NCI-H1930 (cell line): ENCODE data around the gene ODAD4.
A peak's percentile ranks its signal among the peaks of the same experiment; 100 is the strongest.
"Not testable (repeated sequence)": the region's sequence is repeated elsewhere in the genome, so short reads cannot be mapped to it uniquely, and the experiment has no call there.

Source experiments
- DNase-seq, 2 experiments: peaks; one replicate each; lab custom pipeline; 2025; lab: John Stamatoyannopoulos, UW

ODAD4 gene

DNA sequence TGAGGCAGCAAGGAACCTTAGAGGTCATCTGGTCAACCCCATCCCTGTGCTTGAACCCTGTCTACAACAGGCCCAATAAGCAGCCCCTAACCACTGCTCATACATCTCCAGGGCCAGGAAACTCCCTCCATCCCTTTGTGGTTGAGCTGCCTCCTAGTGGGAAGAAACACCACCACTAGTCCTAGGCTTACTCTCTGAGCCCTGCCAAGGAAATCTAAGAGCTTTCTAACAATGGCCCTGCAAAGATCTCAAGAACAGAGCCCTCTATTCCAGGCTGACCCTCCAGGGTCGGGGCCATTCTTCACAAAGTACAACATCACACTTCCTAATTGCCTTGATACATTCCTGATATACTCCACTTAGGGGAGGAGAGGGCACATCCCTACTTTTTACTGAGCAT, 17.5 kb upstream of the ODAD4 start:
- DNase-seq, result no peak

DNA sequence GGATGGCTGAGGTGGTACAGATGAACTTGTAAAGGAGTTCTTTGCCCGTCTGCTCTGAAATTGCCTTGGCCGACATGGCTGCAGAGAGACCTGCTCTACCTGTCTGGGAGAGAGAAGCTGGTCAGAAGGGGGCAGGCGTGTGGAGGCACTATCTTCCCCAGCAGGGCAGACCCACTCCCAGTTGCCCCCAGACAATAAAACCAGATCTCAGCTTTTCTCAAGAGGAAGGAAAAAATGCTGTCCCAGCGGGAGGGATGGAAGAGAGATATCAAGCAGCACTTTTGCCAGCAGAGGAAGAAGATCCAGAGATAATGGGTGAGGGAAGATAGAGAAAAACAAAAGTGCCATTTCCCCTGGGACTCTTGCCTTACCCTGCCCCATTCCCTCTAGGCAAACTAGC, 16.6 kb upstream of the ODAD4 start:
- no peak for DNase-seq

DNA sequence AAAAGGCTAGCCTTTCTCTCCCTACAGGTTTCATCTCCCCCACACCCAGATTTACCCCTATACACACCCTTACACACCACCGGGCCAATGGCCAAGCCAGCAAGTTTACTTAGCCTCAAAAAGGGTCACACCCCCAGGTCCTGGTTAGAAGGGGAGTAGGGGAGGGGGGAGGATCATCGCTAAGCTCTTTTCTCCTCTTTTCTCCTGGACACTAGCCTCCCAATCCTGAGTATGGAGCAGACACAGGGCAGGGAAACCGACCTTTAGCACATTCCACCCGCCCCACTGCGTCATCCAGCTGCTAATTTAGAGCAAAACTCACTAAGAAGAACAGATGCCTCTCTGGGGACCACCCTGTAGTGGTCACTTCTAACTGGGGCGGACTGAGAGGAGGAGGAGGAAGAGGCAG, 16.1 kb upstream of the ODAD4 start:
- no peak for DNase-seq

DNA sequence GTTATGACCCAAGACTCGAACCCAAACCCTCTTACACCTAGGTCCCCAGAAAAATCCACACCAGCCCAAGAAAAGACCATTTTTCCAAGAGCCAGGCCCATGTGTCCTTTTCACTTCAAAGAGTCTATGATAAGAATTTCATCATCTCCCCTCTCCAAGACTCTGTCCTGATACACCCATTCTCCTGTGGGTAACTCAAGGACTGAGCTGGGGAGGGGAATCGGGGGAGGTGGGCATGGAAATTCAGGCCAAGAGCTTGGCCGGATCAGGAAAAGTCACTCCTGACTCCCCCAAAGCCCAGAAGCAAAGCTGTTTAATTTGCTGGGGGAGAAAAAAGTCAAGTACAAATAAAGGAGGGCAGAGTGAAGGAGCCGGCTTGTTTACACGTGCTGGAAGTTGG, 15.4 kb upstream of the ODAD4 start:
- no peak for DNase-seq

DNA sequence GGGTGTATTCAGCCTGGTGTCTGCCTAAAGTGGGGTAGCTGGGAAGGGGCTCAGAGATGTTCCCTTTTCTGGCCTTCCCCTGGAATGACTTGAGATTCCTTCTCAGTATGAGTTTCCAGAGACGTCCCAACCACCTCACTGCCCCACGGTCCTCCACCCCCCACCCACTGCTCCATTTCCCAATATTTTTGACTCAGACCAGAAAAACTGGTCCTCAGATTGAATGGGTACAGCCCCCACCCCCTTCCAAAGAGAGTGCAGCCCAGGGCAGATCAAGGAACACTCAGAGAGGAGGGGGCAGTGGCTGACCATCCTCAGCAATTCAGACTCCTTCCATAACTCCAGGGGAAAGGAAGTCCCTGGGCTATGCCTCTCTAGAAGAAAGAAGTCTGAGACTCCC, 14.9 kb upstream of the ODAD4 start:
- no peak for DNase-seq

DNA sequence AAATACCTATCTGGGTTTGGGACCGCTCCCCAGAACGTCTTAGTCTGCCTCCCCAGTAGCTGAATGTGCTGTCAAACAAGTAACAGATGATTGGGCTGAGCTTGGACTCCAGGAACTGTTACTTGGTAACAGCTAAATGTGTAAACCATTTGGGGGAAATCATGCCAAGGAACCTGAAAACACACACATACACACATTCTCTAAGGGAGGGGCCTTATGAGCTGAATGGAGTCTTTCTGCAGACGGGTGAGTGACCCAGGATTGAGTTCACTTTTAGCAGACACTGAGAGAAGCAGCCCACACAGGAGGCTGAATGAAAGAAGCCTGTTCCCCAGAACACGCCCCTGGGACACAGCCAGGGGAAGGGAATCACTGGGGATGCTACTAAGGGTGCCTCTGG, 13.2 kb upstream of the ODAD4 start:
- DNase-seq, result no peak

DNA sequence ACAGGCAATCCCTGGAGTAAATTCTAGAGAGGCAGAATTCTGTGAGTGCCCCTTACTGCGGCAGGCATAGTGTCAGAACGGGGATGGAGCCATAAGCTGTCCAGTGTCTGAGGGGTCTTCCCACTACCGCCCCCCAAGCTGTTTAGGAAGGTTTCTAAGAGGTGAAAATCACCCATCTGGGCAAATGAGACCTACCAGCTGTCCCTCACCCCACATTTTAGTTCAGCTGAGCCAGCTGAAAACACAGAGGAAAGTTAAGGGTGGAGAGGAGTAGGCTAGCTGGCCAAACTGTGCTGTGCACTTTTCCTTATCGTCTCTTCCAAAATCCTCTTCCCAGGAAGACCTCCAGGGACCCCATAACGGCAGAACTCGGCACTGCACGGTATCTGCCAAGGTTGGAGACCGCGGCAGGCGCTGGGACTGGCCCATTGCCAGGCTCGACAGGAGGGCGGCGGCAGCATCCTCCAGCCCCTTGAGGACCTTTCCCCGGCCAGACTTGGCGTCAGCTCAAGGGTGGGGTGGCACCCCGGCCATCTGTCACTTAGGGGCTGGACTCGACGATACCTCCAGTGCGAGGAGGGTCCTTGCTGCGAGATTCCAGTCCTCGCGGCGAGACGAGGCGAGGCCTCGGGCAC, 12.6 kb upstream of the ODAD4 start:
- DNase-seq, result no peak

DNA sequence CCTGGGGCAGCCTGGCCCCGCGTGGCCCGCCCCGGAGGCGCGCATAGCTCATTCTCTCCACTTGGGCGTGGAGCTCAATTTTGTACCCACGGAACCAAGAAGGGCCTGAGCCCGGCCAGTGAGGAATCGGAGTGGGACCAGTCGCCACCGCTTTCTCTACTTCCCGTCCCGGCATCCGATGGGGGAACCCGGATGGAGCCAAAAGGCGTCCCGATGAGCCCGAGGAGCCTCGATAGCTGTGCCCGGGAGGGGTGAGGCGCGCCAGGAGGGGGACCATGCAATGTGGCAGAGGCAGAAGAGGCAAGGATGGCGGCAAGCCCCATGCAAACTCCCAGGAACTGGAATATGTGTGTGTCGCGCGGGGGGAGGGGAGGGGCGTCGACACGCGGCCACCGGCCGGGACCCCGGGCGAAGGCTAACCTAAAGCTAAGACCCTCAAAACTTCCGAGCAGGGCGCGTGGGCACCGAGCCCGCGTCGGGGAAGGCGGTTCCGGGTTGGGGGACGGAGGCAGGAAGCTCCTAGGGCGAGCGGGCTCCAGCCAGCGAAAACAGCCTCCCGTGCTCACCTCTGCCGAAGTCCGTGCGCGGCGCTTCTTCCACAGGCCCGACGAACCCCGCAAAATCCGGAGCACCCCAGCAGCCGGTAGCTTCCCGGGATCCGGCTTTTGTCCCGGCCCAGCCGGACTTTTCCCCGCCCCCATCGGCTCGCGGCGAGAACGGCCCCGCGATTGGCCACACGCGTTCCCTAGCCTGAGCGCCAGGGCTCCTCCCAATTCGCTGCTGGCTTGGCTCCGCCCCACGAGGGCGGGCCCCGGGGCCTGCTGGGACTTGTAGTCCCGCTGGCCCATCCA, 11.9 kb upstream of the ODAD4 start, which contains the start of gene ACLY:
TSS of gene ACLY (minus strand) at position 638 of the 851 bp plus-strand sequence. CDS start 5,078 bp downstream, outside the sequence.
- DNase-seq, result peak; percentile 92 to 96

DNA sequence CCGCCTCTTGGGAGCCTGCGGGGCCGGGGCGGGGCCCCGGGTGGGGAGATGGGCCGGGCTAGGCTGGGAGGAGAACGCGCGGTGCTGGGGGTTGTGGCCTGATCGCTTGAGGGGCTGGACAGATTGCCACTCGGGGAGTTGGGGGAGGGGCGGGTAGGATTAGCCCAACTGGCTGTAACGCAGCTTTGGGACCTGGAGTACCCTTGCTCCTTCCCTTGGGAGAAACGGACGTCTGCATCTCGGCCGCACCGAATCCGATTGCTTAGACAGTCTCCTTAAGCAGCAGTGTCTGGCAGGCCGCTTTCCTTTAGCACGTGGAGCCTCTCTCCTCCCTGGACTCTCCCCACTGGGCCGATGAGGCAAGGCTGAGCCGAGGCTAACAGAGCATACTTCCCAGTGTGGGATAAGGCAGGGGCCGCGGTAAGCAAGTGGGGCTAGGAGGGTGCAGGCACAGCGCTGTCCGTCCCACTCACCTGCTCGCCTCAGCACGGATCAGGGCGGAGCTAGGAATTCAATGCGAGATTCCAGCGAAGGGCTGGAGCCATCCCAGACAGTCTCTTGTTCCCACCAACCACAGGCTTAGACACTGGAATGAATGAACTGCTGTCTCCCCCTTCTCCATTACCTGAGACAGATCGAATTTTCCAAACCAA, 11.1 kb upstream of the ODAD4 start:
- no peak for DNase-seq

DNA sequence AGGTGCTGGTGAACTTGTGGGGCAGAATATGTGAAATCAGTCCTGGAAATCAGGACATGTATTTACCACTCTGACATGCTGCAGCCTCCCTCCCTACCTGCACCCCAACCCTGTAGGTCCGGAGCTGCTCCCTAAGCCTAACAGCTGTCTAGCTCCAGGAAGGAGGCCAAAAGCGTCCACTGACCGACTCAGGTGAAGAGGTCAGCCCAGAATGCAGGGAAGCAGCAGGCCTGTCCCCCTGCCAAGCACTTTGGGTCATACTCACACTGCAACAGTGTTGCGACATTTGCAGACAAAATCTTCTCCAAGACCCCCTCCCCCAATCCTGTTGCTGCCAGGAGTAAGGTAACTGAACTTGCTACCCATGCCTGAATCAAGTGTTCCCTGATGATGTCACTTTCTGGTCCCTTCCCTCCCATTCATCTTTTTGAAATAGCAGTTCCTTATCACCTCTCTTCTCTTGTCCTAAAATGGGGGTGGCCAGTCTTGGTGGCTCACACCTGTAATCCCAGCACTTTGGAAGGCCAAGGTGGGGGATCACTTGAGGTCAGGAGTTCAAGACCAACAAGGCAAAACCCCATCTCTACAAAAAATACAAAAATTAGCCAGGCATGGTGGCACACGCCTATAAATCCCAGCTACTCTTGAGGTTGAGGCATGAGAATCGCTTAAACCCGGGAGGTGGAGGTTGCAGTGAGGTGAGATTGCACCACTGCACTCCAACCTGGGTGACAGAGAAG, 10.4 kb upstream of the ODAD4 start:
- no peak for DNase-seq

DNA sequence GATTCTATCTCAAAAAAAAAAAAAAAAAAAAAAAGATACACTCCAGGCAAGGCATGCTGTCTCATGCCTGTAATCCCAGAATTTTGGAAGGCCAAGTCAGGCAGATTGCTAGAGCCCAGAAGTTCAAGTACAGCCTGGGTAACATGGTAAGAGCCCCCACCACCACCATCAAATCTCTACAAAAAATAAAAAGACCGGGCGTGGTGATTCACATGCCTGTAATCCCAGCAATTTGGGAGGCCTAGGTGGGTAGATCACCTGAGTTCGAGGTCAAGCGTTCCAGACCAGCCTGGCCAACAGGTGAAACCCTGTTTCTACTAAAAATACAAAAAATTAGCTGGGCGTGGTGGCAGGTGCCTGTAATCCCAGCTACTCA, 9.8 kb upstream of the ODAD4 start:
- no peak for DNase-seq

DNA sequence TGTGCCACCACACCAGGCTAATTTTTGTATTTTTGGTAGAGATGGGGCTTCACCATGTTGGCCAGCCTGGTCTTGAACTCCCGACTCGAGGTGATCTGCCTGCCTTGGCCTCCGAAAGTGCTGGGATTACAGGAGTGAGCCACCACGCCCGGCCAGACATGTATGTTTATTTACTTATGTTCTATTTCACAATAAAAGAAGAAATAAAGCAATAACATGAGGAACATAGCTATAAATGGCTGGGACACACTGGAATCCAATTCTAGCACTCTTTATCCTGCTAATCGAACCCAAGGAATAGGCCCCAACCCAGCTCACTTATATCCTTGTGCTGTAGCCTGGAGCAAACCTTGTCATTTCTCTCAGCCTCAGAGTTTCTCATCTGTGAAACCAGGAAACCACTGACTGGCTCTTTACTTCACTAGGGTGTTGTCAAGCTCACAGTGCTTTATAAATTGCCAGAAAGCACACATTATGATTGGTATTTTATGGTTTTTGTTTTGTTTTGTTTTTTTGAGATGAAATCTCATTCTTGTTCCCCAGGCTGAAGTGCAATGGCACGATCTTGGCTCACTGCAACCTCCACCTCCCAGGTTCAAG, 4.3 kb upstream of the ODAD4 start:
- no peak for DNase-seq

DNA sequence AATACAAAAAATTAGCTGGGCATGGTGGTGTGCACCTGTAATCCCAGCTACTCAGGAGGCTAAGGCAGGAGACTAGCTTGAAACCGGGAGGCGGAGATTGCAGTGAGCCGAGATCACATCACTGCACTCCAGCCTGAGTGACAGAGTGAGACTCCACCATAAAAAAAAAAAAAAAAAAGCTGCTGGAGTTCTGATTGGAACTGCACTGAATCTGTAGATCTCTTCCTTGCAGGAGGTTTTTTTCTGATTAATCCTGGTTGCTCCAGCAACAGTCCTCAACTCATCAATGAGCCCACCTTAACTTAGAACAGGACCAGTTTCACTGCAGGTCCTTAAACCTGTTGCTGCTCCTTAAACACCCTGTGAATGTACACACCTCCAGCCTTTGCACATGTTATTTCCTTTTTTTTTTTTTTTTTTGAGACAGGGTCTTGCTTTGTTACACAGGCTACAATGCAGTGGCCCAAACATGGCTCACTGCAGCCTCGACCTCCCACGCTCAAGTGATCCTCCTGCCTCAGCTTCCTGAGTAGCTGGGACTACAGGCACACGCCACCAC, 1.6 kb upstream of the ODAD4 start:
- DNase-seq, result no peak

DNA sequence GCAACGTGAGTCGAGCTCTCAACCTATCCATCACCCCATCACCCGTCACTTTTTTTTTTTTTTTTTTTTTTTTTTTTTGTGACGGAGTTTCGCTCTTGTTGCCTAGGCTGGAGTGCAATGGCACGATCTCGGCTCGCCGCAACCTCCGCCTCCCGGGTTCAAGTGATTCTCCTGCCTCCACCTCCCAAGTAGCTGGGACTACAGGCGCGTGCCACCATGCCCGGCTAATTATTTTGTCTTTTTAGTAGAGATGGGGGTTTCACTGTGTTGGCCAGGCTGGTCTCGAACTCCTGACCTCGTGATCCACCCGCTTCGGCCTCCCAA, 378 bp downstream of the ODAD4 start:
- not testable (repeated sequence) for DNase-seq

DNA sequence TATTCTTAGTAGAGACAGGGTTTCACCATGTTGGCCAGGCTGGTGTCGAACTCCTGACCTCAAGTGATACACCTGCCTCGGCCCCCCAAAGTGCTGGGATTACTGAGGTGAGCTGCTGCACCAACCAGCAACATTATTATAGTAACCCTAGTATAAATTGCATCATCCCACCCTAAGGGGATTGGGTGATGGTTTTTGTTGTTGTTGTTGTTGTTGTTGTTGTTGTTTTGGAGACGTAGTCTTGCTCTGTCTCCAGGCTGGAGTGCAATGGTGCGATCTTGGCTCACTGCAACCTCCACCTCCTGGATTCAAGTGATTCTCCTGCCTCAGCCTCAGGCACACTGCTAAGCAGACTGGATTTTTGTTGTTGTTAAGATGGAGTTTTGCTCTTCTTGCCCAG, 1.3 kb downstream of the ODAD4 start:
- DNase-seq, result not testable (repeated sequence)

DNA sequence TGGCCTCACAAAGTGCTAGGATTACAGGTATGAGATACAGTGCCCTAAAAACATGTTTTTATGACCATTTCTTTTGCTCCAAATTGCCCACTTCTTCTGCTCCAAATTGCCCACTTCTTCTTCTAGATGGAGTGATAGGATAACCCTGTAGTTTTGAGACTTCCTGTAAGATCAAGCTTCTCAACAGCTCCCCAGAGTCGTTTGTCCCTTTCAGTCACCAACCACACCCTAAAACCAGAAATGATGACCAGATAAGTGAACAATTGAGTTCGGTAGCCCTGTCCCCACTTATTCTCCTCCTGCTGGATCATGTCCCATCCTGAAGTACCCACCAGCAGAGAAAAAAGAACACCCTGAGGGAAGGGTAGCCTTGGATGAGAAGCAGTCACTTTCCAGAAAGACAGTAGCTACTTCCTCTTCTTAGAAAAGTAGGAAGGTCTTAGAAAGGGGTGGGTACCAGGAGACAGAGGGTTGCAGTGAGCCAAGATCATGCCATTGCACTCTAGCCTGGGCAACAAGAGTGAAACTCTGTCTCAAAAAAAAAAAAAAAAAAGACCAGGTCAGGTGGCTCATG, 2.5 kb downstream of the ODAD4 start:
- DNase-seq, result no peak

DNA sequence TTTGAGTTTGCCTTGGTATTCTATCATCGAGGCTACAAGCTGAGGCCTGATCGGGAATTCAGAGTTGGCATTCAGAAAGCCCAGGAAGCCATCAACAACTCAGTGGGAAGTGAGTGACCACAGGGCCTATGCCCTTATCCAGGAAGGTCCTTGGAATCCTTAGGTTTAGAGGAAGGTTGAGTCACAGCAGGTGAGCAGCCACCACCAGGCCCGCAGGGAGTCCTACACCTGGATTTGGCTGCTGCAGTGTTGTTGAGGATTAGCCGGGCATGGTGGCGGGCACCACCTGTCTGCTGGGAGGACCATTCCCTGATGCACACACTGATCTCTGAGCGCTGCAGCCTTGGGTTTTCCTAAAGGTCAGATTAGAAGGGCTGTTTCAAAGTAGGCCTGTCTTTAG, 5.2 kb downstream of the ODAD4 start:
- no peak for DNase-seq

DNA sequence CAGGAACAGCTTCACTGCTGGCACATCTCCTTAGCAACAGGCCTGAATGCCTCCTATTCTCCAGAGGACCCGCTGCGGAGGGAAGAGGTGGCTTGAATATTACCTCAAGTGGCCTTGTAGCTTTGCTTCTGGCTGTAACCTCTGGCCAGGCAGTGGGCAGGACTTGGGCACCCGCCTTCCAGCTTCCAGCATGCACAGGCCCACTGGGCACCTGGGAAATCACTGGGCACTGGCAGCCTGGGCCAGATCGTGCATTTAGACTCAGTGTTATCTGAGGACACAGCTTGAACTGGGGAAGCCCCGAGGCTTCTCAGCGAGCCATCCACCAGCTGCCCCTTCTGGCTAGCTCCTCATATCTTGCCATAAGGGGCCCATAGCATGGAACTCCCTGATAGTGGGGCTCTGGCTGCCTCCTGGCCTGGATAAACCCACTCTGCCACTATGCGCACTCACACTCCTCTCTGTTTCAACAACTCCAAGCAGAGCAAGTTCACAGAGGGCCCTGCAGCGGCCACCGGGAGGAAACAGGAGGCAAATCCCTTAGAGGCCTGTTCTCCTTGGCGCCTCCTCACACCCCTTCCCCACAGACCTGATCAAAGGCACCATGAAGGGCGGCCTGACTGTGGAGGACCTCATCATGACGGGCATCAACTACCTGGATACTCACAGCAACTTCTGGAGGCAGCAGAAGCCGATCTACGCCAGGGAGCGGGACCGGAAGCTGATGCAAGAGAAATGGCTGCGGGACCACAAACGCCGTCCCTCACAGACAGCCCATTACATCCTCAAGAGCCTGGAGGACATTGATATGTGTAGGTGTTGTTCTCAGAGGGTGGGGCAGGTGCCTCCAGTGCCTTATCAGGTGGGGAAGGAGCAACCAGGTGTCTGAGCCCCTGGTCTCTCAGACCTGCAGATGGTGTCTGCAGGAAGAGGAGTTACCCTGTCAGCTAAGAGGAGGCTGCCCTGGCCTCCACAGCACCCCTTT, 7.8 kb downstream of the ODAD4 start:
- no peak for DNase-seq

DNA sequence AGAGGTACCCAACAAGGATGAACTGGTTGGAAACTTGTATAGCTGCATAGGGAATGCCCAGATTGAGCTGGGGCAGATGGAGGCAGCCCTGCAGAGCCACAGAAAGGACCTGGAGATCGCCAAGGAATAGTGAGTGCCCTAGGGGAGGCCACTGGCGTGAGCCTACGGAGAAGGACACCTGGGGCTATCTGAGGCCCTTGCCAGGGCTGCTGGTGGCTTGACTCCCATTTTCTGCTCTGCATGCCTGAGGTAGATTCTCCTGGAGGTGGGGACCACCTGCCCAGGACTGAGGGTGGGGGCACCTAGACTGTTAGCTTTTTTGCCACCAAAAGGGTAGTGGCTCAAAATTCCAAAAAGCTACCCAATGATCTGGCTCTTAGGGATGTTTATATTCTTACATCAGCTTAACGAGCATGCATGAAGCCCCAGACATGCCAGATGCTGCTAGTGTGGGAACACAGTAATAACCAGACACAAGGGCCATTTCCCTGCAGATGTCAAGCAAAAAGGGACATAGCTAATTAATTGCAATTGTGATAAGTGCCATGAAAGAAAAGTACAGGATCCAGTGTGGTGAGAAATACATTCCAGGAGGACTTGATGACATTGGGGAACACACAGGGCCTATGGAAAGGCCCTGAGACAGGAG, 8.8 kb downstream of the ODAD4 start:
- DNase-seq, result no peak

DNA sequence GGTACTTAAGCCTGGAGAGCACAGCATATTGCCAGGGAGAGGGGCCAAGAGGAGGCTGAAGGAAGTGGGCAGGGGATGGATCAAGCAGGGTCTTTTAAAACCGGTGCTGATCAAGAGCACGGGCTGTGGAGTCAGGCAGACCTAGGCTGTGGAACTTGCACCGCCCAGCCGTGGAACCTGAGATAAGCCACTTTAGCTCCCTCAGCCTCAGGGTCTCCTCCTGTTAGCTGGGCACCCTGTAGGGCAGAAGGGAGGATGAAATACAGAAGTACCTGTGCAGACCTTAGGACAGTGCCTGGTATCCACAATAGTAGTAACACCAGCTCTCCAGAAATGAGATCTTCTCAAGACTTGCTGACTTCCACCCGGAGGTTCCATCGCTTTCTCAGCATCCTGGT, 9.3 kb downstream of the ODAD4 start:
- no peak for DNase-seq
